Measurements from ENCODE around the gene NDRG2. TPM values are rescaled to one million over a fixed set of nuclear protein-coding genes. Genes with fewer than 3 reads are reported as not detected.
"Not testable (repeated sequence)": the region's sequence is repeated elsewhere in the genome, so short reads cannot be mapped to it uniquely, and the experiment has no call there.

Gene NDRG2
- total and polyA plus RNA-seq, 2 donors = 84.5 to 272 TPM

- Histone ChIP-seq H3K4me3 (ENCODE audit: low read depth, low read length) (no peak overlapping the region), H3K4me1 (ENCODE audit: insufficient read depth) (no peaks in the 10 kb centered on the region), H3K27ac (ENCODE audit: low read depth) (no peak overlapping the region), H3K36me3 (ENCODE audit: insufficient read depth) (peaks cover 5% of the 10 kb centered on the region)
- WGBS = 92% methylated on average over 3 of the region's 3 CpGs
- DNase-seq (ENCODE audit: extremely low spot score) = no peak
Measured at GRCh38 chr14:21018781-21019180, 6.1 kb downstream of the NDRG2 start.

GRCh38 chr14:21018286-21018685 is 6.6 kb downstream of the NDRG2 start:
- Histone ChIP-seq H3K27ac (ENCODE audit: low read depth) (no peak overlapping the region), H3K36me3 (ENCODE audit: insufficient read depth) (peaks cover 5% of the 10 kb centered on the region), H3K4me1 (ENCODE audit: insufficient read depth) (no peaks in the 10 kb centered on the region), H3K4me3 (ENCODE audit: low read depth, low read length) (no peak overlapping the region)
- WGBS = 79% methylated on average over 7 of the region's 7 CpGs
- DNase-seq (ENCODE audit: extremely low spot score) = no peak

- WGBS = 67% methylated on average over 28 of the region's 28 CpGs
- Histone ChIP-seq H3K4me3 (ENCODE audit: low read depth, low read length) (no peak overlapping the region), H3K27ac (ENCODE audit: low read depth) (no peak overlapping the region), H3K36me3 (ENCODE audit: insufficient read depth) (peaks cover 5% of the 10 kb centered on the region), H3K4me1 (ENCODE audit: insufficient read depth) (no peaks in the 10 kb centered on the region)
- no peak for DNase-seq (ENCODE audit: extremely low spot score)
Measured at GRCh38 chr14:21017528-21018245, 7.2 kb downstream of the NDRG2 start.

GRCh38 chr14:21016413-21017190 is 8.3 kb downstream of the NDRG2 start:
- DNase-seq (ENCODE audit: extremely low spot score) = no peak
- no peak overlapping the region for H3K27ac ChIP-seq (ENCODE audit: low read depth)
- no peak overlapping the region for H3K4me3 ChIP-seq (ENCODE audit: low read depth, low read length)
- peaks cover 5% of the 10 kb centered on the region for H3K36me3 ChIP-seq (ENCODE audit: insufficient read depth)
- no peaks in the 10 kb centered on the region for H3K4me1 ChIP-seq (ENCODE audit: insufficient read depth)
- 70% methylated on average over 9 of the region's 9 CpGs for WGBS

GRCh38 chr14:21015312-21015711 is 9.5 kb downstream of the NDRG2 start:
- no peak overlapping the region for H3K27ac ChIP-seq (ENCODE audit: low read depth)
- WGBS = 74% methylated on average over 6 of the region's 6 CpGs
- peaks cover 3% of the 10 kb centered on the region for H3K36me3 ChIP-seq (ENCODE audit: insufficient read depth)
- no peak overlapping the region for H3K4me3 ChIP-seq (ENCODE audit: low read depth, low read length)
- DNase-seq (ENCODE audit: extremely low spot score) = no peak
- no peaks in the 10 kb centered on the region for H3K4me1 ChIP-seq (ENCODE audit: insufficient read depth)

- H3K4me1 ChIP-seq (ENCODE audit: insufficient read depth) = no peaks in the 10 kb centered on the region
- peak; percentile 84 for DNase-seq (ENCODE audit: extremely low spot score)
- H3K36me3 ChIP-seq (ENCODE audit: insufficient read depth) = peaks cover 3% of the 10 kb centered on the region
- 1% methylated on average over 4 of the region's 4 CpGs for WGBS
- H3K4me3 ChIP-seq (ENCODE audit: low read depth, low read length) = no peak overlapping the region
- no peak overlapping the region for H3K27ac ChIP-seq (ENCODE audit: low read depth)
Measured at GRCh38 chr14:21014761-21015190, 10.1 kb downstream of the NDRG2 start.

GRCh38 chr14:21011136-21011535 is 13.7 kb downstream of the NDRG2 start:
- H3K4me1 ChIP-seq (ENCODE audit: insufficient read depth) = no peaks in the 10 kb centered on the region
- 80% methylated on average over 1 of the region's 1 CpG for WGBS
- H3K36me3 ChIP-seq (ENCODE audit: insufficient read depth) = no peaks in the 10 kb centered on the region
- DNase-seq (ENCODE audit: extremely low spot score) = no peak
- H3K4me3 ChIP-seq (ENCODE audit: low read depth, low read length) = no peak overlapping the region
- no peak overlapping the region for H3K27ac ChIP-seq (ENCODE audit: low read depth)

GRCh38 chr14:21009721-21010120 is 15.1 kb downstream of the NDRG2 start:
- H3K4me1 ChIP-seq (ENCODE audit: insufficient read depth); H3K4me3 ChIP-seq (ENCODE audit: low read depth, low read length); DNase-seq (ENCODE audit: extremely low spot score); H3K36me3 ChIP-seq (ENCODE audit: insufficient read depth); H3K27ac ChIP-seq (ENCODE audit: low read depth): not testable (repeated sequence)
- WGBS = 25% methylated on average over 3 of the region's 3 CpGs

- Histone ChIP-seq H3K27ac (ENCODE audit: low read depth) (no peak overlapping the region), H3K4me3 (ENCODE audit: low read depth, low read length) (no peak overlapping the region), H3K36me3 (ENCODE audit: insufficient read depth) (no peaks in the 10 kb centered on the region), H3K4me1 (ENCODE audit: insufficient read depth) (no peaks in the 10 kb centered on the region)
- DNase-seq (ENCODE audit: extremely low spot score) = no peak
- 43% methylated on average over 14 of the region's 14 CpGs for WGBS
Measured at GRCh38 chr14:21003788-21004346, 21.0 kb downstream of the NDRG2 start.

- H3K4me3 ChIP-seq (ENCODE audit: low read depth, low read length) = no peak overlapping the region
Measured at GRCh38 chr14:21001218-21001617, 23.6 kb downstream of the NDRG2 start.

GRCh38 chr14:20999591-20999990 is 25.3 kb downstream of the NDRG2 start:
- peaks cover 6% of the 10 kb centered on the region for H3K36me3 ChIP-seq (ENCODE audit: insufficient read depth)
- no peaks in the 10 kb centered on the region for H3K4me1 ChIP-seq (ENCODE audit: insufficient read depth)
- 69% methylated on average over 4 of the region's 4 CpGs for WGBS
- H3K27ac ChIP-seq (ENCODE audit: low read depth) = no peak overlapping the region
- no peak for DNase-seq (ENCODE audit: extremely low spot score)
- no peak overlapping the region for H3K4me3 ChIP-seq (ENCODE audit: low read depth, low read length)

More at GRCh38 chr14:21001218-21001617, 23.6 kb downstream of the NDRG2 start:
- DNase-seq (ENCODE audit: extremely low spot score) = no peak
- no peak overlapping the region for H3K27ac ChIP-seq (ENCODE audit: low read depth)
- WGBS = 78% methylated on average over 7 of the region's 7 CpGs
- peaks cover 4% of the 10 kb centered on the region for H3K36me3 ChIP-seq (ENCODE audit: insufficient read depth)
- no peaks in the 10 kb centered on the region for H3K4me1 ChIP-seq (ENCODE audit: insufficient read depth)

GRCh38 chr14:20998674-20999366 is 26.0 kb downstream of the NDRG2 start, which contains the start of gene SLC39A2:
Gene SLC39A2 (plus strand): TSS chr14:20999293. CDS start chr14:20999447, 154 bp downstream.
- Histone ChIP-seq H3K36me3 (ENCODE audit: insufficient read depth) (peaks cover 6% of the 10 kb centered on the region), H3K4me3 (ENCODE audit: low read depth, low read length) (no peak within 1 kb of the TSS), H3K4me1 (ENCODE audit: insufficient read depth) (no peaks in the 10 kb centered on the region), H3K27ac (ENCODE audit: low read depth) (no peak within 1 kb of the TSS)
- 36% methylated on average over 6 of the region's 6 CpGs for WGBS
- no peak for DNase-seq (ENCODE audit: extremely low spot score)

- Histone ChIP-seq H3K4me3 (ENCODE audit: low read depth, low read length) (no peak overlapping the region), H3K36me3 (ENCODE audit: insufficient read depth) (peaks cover 6% of the 10 kb centered on the region), H3K4me1 (ENCODE audit: insufficient read depth) (no peaks in the 10 kb centered on the region), H3K27ac (ENCODE audit: low read depth) (no peak overlapping the region)
- no peak for DNase-seq (ENCODE audit: extremely low spot score)
- WGBS = 56% methylated on average over 3 of the region's 3 CpGs
Measured at GRCh38 chr14:20998139-20998538, 26.7 kb downstream of the NDRG2 start.

Measured in urinary bladder (tissue), 4 donors.